GM18867 (cell line): Measurements from ENCODE around the gene SLC26A6.

Experiments used
- ATAC-seq: cut with Tn5 transposase; IDR thresholded peaks from one replicate; pipeline ENCODE4 v1.9.1; 2021; ENCODE audit warnings: mild to moderate bottlenecking, moderate library complexity; ENCODE audit not compliant: unreplicated experiment

The SLC26A6 gene

DNA sequence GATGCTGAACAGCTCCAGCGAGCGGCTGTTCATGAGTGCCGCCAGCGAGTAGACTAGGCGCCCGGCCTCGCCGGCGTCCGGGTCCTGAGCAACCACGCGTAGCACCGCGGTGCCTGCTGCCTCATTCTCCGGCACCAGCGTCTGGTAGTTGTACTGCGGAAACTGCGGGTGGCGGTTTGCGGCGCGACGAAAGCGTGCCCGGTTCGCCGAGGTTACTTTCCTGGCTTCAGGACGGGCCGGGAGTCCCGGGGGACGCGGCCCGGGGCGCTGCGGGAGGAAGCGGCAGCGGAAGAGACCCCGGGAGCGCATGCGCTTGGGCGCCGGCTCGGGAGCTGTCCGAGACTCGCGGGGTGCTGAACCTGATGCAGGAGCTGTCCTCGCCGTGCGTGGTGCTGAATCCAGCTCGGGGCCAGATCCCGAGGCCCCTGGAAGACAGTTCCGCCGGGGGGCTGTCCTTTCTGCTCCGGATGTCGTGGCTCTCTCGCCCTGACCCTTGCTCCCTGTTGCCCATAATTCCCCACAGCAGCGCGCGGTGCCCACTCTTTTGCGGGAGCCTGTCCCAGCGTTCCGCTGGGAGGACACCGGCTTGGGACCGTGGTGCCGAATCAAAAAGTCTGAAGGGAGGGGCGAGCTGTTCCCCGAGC, 26.4 kb upstream of the SLC26A6 start:
- no peak for ATAC-seq

DNA sequence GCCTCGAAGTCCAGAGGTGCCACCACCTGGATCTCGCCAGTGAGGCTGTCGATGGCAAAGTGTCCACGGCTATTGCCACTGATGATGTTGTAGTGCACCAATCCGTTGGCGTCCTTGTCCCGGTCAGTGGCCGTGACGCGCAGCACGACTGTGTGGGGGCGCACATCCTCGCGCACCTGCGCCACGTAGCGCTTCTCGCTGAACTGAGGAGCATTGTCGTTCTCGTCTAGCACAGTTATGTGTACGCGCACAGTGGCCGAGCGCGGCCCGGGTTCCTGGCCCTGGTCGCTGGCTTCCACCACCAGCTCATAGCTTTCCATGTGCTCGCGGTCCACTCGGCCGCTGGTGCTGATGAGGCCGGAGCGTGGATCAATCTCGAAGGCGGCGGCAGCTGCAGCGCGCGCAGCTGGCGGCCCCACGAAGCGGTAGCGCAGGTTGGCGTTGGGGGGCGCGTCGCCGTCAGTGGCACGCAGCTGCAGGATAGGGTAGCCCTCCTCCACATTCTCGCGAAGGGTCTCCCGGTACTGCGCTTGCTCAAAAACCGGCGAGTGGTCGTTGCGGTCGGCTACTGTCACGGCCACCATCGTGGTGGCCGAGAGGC, 25.6 kb upstream of the SLC26A6 start:
- ATAC-seq: no peak

DNA sequence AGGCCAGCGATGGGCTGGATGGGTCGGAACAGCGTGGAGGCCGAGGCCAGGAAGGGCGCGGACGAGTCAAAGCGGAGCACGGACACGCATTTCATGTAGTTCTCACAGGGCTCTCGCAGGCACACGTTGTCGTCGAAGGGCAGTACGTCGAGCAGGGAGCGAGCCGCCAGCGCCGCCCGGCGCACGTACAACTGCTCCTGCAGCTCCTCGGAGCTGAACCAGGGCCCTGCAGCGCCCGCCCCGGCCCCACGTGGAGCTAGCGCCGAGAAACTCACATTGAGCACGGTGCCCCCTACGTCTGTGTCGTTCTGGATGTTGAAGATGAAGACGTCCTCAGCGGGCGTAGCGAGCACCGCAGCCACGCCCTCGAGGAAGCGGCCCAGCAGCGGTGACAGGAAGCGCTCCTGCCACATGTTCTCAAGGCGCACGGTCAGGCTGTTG, 21.6 kb upstream of the SLC26A6 start:
- ATAC-seq: no peak

DNA sequence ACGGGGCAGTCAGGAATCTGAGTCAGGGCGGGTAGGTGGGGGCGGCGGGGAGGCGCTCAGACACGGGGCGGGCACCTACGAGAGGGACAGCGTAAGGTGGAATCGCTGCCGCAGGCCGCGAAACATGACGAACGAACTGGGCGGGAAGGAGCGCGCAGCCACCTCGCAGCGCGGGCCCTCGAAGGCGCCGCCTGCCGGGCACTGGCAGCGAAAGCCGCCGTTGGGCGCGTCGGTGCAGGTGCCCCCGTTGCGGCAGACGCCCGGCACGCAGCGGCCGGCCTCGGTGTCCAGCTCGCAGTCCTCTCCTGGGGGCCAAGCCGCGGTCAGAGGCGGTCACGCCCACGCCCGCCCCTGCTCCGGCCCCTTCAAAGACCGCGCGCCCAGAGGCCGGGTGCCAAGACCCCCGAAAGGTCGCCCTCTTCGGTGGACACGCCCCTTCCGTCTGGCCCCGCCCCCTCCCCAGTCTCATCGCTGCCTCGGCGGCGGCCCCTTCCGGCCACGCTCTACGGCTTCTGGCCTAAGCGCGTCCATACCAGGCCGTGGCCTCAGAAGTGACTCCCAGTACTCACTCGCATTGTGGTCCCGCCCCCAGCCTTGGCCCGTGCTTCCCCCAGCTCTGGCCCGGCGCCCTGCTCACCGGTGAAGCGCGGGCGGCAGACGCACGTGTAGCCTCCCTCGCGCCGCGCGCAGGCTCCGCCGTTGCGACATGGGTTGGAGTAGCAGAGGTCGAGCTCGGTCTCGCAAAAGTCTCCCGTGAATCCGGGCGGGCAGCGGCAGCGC, 21.0 kb upstream of the SLC26A6 start:
- ATAC-seq: peak; percentile 51

DNA sequence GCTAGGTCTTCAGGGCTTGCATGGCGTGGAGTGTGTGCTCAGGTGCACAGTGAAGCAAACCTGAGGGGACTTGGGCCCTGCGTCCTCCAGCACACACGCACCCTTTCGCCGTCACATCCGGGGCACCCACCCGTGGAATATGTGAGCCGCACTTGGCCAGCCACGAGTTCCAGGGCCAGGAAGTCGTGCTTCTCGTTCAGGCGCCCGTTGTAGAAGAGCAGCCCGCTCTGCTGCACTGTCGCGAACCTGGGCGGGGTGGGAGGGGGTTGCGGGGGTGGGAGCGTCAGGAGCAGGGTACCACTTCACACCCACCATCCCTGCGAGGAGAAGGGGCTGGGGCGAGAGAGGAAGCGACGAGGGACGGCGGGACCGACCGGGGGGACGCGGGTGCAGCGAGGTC, 20.3 kb upstream of the SLC26A6 start:
- no peak for ATAC-seq

DNA sequence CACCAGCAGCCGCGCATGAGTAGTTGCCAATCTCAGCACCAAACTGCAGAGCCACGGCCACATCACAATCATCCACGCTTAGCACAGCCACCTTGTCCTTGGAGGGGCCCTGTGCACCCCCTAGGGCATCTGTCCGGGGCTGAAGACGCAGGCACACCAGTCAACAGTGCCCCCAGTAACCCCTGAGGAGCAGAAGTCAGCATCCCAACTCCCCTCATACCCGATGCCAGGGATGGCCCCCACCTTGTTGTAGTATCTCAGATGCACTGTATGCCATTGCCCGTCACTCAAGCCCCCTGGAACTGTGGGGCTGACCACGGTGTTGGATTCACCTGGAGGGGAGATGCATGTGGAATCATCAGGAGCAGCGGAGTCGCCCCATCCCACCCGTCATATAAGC, 19.8 kb upstream of the SLC26A6 start:
- no peak for ATAC-seq

DNA sequence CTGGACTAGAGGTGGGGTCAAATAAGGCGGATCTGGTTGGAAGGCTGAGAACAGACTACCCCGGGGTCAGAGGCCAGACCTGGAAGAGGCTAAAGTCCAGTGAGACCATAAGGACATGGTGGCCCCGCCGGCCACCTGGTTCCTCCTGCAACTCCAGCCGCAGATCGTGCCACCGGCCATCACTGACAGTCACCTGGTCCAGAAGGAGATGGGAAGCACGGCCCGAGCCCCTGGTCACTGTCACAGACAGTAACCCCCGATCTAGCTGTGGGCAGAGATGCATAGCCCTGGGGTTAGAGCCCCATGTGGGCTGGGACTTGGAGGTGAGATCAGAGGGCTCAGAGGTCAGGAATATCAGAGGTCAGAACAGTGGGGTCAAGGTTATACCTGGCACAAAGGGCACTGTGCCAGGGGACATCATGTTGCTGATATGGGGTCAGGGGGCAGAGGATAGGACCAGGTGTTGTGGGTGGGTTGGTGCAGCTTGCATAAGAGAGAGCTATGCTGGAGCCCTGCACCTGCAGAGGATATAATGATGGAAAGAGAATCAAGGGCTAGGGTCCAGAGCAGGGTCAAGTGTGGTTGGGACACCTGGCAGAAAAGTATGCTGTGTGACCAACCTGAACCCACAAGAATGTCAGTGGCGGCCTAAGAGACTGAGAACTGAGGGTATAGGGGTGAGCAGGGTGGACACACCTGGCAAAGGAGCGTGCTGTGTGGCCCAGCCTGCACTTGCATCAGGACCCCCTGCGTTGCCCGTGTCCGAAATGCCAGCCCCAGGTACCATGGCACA, 17.9 kb upstream of the SLC26A6 start:
- ATAC-seq: no peak

DNA sequence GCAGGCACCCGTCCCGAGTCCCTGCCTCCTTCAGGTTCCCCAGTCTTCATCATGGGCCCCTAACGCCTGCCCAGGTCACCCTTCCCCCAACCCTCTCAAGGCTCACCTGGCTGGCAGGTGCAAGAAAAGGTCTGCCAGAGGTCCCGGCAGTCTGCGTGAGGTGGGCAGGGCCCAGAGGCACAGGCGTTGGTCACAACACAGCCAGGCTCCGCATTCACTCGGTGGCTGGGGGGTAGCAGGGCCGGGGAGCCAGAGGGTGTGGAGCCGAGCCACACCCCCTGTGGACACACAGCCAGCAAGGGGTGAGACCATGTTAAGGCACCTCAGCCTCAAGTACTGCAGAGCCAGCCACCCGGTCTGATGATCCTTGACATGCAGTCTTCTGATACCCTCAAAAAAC, 16.5 kb upstream of the SLC26A6 start:
- ATAC-seq: no peak

DNA sequence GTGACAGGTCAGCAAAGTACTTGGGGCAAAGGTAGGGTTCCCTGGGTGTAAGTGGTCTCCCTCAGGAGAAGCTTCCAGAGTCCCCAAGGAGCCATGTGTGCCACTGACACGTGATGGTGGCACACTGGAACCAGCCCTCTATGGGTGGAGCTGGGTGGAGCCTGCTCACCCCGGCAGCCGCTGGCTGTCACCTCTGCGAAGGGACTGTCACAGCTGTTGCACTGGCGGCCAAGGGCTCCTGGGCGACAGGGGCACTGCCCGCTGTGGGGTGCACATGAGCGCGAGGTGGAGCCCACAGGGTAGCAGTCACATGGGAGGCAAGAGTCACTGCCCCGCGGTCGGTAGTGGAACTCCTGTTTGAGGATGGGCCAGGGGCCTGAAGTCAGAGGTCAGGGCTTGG, 15.5 kb upstream of the SLC26A6 start:
- ATAC-seq: no peak

DNA sequence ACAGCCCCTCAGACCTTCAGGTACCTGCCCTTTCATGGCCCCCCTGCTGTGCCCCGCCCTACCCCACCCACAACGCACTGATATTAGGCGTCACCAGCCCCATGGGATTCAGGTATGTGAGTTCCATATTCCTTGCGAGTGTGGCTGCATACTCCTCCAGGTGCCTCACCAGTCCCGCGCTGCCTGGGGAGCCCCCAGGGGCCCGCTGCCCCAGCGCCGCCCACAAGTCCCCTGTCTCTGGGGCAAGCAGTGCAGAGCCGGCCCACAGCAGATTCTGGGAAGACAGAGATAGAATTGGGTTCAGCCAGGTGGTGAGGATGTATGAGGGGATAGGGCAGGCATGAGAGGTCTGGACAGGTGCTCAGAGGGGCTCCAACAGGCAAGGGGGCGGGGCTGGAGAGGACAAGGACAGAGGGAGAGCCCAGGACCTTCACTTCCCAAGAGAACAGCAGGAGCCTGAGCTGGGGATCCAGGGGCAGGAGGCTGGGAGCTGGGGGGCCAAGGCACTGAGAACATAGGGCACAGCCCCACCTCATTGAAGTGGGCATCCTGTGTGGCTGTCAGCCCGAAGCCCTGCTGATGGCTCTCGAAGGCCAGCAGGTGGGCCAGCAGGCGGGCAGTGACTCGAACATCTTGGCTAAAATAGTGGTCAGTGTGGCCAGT, 13.1 kb upstream of the SLC26A6 start:
- ATAC-seq: no peak

DNA sequence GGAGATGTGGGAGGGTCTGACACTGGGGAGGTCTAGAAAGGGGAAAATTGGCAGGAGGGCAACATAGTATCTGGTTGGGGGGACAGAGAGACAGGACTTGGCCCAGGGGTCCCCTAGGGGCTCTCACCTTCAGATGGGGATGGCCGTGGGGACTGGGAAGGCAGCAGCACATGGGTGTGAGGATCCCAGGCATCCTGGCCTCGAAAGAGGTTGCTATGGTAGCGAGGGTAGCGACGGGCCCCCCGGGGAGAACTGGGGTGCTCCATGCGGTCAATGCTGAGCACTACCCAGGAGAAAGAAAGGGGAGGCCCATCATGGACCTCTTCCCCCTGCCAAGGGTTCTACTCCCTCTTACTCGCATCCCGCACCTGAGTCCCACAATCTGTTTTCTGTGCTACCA, 12.5 kb upstream of the SLC26A6 start:
- no peak for ATAC-seq

DNA sequence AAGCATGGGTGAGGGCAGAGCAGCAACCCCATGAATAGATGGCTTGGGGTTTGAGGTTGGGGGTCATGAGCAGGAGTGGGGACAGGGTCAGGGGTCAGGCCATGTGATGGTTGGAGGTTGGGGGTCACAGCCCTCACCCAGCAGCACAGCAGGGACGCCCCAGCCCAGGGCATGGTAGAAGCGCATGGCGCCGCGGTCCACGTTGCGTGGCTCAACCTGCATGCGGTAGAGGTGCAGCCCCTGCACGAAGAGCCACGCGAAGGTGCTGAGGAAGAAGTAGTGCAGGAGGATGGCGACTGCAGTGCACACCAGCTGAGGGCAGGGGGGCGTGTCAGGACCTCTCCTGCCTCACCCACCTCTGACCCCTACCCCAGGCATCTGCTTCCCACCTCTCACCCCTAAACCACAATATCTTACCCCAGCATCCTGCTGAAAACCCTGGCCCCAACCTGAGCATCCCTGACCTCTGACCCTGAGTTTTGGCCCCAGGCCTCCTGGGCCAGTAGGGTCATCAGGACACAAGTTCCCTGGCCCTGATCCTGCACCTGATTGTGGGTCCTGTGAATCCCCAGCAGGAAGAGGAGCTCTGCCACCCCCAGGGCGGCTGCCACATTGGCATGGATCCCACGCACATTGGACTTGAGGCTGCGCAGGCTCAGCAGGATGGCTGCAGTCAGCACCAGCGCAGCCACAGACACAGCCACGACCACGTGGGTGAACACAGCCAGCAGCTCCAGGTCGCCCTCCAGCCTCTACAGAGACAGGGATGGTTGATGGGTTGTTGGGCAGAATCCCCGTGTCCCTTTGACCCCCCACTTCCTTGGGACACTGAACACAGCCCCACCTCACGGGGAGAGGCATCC, 9.9 kb upstream of the SLC26A6 start:
- no peak for ATAC-seq

DNA sequence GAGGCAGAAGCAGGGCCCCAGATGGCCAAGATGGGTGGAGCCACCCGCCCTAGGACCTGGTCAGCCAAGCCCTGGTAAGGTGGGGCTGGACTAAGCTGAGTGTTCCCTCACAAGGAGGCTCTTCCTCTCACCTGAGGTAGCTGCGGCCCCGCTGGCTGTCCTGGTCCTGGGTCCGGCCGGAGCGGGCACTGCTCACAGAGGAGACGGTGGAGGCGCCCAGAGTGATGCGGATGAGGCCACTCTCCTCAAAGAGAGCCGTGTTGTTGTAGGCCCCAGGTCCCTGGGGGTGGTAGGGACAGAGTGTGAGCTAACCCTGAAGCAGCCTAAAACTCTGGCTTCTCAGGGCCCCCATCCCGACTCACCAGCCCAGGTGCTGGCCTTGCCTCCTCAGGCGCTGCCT, 7.3 kb upstream of the SLC26A6 start:
- ATAC-seq: no peak

DNA sequence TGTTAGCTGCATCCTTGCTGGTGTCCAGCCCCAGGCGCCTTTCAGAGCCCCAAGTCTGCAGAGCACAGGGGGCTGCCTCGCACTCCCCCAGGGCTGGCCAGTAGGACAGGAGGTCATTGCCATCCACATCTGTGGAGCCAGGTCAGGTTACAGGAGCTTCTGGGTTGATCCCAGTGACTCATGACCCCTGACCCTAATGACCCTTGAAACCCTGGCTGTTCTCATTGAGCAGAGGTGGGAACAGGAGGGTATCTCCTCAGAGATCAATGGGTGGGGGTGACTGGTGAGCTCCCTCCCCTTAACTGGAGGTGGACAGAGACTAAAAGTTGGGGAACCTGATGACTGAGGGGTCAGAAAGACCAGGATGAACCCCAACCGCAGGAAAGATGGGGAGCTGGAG, 6.1 kb upstream of the SLC26A6 start:
- no peak for ATAC-seq

DNA sequence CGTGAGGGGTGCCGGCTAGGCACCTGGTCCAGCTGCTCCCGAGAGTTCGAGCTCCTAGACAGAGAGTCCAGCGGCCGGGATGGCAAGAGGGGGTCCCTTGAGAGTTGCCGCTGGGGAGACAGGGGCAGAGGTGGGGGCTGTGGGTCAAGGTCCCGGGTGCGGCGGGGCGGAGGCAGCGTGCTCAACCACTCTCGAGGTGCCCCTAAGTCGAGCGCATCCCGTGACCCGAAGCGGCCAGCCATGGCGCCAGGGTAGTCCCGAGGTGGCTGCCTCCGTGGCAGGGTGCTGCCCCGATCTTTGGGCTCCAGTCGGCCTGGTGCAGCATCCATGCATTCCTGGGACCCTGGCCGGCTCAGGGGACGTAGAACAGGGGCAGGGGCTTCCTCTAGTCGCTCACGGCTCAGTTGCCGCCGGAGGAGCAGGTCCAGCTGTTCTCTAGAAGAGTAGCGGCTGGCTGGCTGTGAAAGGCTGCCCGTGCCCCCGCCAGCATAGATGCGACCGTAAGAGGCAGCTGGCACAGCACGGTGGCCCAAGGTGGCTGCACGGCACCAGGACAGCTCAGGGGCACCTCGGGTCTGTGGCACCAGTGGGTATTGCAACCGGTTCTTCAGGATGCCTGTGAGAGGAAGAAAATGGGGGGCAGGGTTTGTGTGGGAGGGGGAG, 4.8 kb upstream of the SLC26A6 start:
- ATAC-seq: no peak

DNA sequence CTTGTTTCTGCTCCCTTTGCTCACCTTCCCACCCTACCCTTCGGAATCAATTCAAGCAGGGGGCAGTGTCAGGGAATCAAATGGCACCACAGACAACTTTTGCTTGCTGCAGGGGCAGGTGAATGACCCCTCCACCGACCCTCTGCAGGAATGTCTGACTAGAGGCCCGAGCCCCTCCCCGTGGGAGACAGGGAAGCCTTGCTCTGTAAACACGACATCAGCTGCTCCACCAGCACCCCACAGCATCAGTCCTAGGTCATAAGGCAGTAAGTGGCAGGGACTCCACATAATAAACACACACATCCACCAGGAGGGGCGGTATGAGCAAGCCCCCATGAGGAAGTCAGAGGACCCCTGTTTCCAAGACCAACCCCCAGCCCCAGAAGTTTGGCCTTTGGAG, 2.0 kb upstream of the SLC26A6 start:
- no peak for ATAC-seq

DNA sequence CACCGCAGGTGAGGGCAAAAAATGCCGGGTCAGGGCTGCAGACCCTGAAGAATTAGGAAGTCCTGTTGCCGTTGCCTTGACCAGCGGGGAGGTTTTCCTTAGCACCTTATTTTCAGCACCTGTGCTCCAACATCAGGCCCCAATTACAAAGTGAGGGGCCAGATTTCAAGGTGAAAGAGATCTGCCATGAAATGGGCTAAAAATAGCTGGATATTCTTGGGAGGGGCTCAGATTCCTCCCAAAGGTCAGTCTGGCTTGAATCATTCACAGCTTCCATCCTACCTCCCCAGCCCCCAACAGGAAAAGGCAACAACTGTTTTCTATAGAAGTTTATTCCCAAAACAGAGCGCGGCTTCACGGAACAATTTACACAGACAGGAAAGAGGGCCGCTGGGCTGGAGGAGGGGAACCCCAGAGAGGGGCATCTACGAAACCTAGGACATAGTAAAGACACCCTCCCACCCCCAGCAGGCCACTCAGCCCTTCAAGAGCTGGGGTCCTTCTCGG, 941 bp upstream of the SLC26A6 start:
- ATAC-seq: no peak

DNA sequence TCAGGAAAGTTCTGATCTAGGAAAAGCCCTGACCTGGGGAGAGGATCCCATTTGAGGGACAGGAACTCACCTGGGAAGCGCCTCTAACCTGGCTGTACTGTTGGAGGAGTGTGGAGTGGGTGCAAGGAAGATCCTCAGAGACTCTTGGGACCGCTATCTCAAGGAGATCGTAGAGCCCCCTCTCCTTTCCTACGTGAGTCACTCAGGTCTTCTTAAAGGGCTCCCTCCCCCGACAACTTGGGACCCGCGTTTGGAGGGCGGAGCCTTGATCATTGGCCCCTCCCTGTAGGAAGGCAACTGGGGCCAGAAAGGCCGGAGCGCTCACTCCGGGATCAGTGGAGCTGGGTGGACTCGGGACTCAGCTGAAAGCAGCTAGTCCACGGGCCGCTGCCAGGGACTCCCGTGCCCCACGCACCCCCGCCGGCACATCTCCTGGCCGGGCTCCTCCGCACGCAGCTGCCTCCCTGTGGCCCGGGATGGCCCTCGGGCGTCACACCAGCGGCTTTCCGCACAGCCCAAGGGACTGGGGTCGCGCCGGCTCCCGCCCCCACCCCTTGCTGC, 520 bp downstream of the SLC26A6 start:
- ATAC-seq: no peak

DNA sequence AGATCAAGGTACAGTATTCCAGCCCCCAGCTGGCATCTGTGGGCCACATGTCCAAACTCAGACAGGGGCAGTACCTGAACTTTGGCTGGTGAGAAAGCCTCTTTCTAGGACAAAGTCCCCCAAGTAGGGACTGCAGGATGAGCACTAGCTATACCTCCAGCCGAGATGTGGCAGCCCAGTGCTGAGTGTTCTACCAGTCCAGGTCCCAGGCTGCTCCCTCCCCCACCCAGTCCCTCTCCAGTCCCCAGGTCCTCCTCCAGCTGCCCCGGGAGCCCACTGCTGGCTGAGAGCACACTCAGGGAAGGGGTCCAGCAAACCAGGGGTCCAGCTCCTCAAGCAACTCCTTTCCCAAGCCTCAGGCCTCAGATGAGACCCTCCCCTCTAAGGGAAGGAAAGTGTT, 1.5 kb downstream of the SLC26A6 start:
- no peak for ATAC-seq
